AG09309 (cell line): ENCODE data around the gene STK32B.

Experiments
- DNase-seq: peaks from one replicate; pipeline ENCODE4 v3.0.0-alpha.2; 2010; ENCODE audit warnings: low read depth
- H3K4me3 ChIP-seq: 2 replicates; pipeline ENCODE4 v1.5.1; 2011; ENCODE audit warnings: mild to moderate bottlenecking, low read depth, low read length, moderate library complexity; ENCODE audit not compliant: control insufficient read depth
- TF ChIP-seq, protein P1 (sequence below): IDR thresholded peaks from 2 replicates; pipeline ENCODE4 v1.5.1; 2011; ENCODE audit warnings: mild to moderate bottlenecking, low read depth, low read length, inconsistent platforms; ENCODE audit not compliant: insufficient read depth, control insufficient read depth; ENCODE audit errors: missing control alignments

STK32B gene

DNA sequence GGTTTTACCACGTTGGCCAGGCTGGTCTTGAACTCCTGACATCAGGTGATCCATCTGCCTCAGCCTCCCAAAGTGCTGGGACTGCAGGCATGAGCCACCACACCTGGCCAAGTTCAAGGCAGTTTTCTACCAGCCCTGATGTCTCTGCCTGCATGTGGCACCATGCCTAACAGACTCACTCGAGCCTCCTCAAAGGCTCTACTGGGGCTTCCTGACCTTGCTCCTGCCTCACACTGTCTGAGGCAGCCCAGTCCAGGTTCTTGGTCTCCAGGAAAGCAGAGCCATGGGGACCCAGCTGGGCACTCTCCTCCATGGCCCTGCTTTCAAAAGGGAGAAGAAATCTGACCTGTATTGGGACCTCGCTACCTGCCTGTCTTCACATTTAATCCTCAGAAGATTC lies 370.1 kb downstream of the STK32B start:
- TF ChIP-seq, protein P1, sequence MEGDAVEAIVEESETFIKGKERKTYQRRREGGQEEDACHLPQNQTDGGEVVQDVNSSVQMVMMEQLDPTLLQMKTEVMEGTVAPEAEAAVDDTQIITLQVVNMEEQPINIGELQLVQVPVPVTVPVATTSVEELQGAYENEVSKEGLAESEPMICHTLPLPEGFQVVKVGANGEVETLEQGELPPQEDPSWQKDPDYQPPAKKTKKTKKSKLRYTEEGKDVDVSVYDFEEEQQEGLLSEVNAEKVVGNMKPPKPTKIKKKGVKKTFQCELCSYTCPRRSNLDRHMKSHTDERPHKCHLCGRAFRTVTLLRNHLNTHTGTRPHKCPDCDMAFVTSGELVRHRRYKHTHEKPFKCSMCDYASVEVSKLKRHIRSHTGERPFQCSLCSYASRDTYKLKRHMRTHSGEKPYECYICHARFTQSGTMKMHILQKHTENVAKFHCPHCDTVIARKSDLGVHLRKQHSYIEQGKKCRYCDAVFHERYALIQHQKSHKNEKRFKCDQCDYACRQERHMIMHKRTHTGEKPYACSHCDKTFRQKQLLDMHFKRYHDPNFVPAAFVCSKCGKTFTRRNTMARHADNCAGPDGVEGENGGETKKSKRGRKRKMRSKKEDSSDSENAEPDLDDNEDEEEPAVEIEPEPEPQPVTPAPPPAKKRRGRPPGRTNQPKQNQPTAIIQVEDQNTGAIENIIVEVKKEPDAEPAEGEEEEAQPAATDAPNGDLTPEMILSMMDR = no peak
- H3K4me3 ChIP-seq = no peak overlapping the region
- no peak for DNase-seq

DNA sequence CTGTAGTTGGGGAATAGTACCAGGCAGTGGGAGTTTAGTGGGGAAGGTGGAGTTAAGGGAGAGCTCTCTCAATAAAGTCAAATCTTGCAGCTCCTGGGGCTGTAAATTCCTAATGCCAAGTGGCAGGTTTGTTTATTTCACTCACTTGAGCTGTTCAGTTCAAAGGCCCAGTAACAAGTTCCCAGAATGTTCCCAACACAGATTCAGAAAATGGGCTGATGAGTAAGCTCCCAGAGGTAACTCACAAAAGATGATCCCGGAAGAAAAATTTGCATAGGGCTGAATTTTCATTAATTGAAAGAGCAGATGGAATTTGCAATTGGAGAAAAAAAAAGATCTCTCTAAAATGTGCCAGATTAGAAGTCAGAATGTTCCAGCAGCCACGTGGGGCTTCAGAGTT lies 370.9 kb downstream of the STK32B start:
- H3K4me3 ChIP-seq = no peak overlapping the region
- DNase-seq = no peak
- TF ChIP-seq, protein P1 = no peak

DNA sequence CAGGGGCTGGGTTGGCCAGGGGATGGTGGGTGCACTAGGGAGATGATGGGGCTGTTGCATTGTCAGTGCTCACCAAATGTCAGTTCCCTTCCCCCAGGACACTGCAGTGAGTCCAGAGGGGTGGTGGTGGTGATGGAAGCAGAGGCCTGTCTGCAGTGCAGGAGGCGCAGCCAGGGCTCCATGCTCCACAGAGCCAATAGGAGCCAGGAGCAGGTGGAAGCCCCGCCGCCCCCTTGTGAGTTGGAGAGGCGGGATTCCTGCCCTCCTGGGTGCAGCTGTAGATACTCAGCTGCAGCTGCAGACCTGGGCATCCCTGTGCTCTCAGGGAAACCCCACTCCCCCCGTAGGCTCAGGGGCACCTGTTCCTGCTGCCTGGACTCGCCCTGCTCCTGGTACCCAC lies 372.4 kb downstream of the STK32B start:
- DNase-seq = no peak
- TF ChIP-seq, protein P1 = no peak
- no peak overlapping the region for H3K4me3 ChIP-seq

DNA sequence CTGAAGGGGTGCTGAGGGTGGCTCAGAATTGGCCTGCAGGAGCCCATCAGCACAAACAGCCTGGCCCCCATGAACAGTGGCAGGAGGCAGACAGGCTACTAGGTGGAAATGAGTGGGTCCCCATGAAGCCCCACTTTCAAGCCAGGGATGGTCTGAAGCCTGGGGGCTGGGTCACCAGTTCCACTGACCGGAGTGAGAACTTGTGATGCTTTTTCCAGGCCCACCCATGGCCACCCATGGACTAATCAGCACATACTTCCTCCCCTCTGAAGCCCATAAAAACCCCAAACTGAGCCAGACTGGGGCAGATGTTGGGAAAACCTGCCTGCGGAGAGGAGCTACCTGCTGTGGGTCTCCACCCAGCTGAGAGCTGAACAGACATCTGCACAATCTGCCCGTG lies 372.9 kb downstream of the STK32B start:
- no peak overlapping the region for H3K4me3 ChIP-seq
- DNase-seq = no peak
- TF ChIP-seq, protein P1 = no peak

DNA sequence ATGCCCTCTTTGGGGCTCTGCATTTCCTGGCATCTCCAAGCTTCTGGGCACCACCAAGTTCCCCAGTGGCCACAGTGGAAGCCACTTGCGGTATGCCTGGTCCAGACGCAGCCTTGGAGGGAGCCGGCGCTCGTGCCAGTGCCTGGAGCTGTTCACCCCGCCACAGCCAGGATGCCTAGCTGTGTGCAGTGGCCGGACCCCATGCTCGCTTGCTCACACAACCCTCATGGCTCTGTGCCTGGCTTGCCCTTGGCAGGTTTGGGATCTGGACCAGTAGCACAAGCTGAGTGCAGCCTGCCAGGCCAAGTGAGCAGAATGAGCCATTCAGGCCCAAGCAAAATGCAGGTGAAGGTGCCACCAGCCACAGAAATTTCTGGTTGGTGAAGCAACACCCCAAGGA lies 373.6 kb downstream of the STK32B start:
- TF ChIP-seq, protein P1 = no peak
- DNase-seq = no peak
- no peak overlapping the region for H3K4me3 ChIP-seq

DNA sequence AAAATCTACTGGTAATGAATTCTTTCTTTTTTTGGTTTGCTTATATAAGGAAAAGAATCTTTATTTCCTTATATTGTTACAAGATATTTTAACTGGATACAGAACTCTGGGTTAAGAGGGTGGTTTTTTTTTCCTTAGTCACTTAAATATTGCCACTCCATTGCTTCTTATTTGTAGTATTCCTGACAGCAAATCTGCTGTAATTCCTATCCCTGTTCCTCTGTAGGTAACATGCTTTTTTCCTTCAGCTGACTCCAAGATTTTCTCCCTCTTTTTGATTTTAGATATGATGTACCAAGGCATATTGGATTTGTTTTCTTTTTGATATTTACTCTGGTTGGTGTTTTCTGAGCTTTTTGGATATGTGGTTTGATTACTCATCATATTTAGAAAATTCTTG lies 378.5 kb downstream of the STK32B start:
- no peak overlapping the region for H3K4me3 ChIP-seq
- TF ChIP-seq, protein P1 = no peak
- no peak for DNase-seq

DNA sequence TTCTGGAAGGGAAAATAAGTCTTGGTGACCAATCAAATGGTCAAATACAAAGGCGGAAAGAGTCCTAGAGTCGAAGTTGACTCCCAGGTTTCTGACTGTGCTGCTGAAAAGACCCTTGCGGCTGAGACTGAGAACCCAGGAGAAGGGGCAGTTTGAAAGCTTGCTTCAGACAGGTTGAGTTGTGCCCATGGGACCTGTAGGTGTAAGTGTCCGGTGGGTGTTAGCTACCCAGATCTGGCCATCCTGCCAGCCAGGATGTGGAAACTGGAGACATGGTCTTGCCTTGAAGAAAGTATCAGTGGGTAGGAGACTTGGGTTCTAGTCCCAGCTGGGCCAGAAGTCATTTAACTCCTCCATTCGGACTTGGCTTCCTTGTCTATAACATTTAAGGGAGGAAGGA lies 381.9 kb downstream of the STK32B start:
- H3K4me3 ChIP-seq = no peak overlapping the region
- TF ChIP-seq, protein P1 = no peak
- no peak for DNase-seq
